Measurements from ENCODE around the gene SLC2A8. TPM values are rescaled to one million over a fixed set of nuclear protein-coding genes. Genes with fewer than 3 reads are reported as not detected.
A peak's percentile ranks its signal among the peaks of the same experiment; 100 is the strongest.

Gene SLC2A8
- polyA plus RNA-seq, 4 donors = 12.3 to 30.0 (median 17.0) TPM

GRCh38 chr9:127424676-127424999, 27.7 kb downstream of the SLC2A8 start:
- DNase-seq (ENCODE audit: low read depth in 4 of 4, low spot score in 3 of 4) = no peak

DNA sequence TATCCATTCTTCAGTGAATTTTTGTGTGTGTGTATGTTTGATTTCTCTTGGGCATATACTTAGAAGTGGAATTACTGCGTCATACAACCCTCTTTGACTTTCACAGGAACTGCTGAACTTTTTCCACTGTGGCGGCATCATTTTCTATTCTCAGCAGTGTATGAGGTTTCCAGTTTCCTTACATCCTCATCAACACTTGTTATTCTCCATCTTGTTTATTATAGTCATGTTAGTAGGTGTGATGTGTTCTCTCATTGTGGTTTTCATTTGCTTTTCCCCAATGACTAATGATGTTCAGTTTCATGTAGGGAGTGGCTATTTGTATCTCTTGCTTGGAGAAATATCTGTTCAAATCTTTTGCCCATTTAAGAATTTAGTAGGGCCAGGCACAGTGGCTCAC, 29.8 kb downstream of the SLC2A8 start:
- DNase-seq (ENCODE audit: low read depth in 4 of 4, low spot score in 3 of 4) = no peak

DNA sequence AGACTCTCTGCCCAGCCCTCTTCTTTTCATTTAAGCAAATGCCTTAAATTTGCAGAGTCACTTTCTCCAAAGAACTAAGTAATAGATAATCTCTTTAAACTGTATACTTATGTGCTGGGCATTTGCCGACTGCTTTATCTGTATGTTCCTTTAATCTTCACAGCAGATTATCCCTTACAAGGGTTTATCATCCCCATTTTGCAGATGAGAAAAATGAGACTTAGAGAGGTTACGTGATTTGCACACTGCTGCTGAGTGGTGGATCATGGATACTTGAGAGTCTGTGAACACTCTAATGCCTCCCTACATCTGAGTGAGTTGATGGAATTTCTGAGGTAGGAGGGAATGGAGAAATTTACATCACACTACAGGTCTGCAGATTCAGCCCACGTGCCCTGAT, 31.4 kb downstream of the SLC2A8 start:
- no peak for DNase-seq (ENCODE audit: low read depth in 4 of 4, low spot score in 3 of 4)

GRCh38 chr9:127430415-127430814, 33.4 kb downstream of the SLC2A8 start:
- no peak for DNase-seq (ENCODE audit: low read depth in 4 of 4, low spot score in 3 of 4)

DNA sequence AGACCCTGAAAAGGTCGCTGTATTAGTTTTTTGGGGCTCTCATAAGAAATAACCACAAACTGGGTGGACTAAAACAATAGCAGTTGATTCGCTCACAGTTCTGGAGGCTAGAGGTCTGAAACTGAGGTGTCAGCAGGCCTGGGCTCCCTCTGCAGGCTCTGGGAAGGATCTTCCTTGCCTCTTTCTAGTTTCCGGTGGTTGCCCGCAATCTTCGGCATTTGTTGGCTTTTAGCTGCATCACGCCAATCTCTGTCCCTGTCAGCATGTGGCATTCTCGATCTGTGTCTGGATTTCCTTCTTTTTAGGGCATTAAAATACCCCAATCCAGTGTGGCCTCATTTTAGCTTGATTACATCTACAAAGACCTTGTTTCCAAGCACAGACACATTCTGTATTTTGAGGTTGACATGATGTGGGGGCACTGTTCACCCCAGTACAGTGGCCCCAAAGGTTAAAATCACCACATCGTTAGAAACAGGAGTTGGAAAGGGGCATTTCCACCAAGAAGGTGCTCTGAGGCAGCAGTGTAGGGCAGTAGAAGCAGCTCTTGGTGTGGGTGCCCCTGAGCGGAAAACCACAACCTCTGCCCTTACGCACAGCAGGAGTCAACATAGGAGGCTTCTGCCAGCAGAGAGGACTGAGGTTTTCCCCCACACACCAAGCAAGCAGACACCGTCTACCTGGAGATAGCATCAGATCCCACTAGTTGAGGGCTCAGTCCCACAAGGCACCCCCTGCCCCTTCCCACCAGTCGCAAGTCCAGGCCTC, 40.7 kb downstream of the SLC2A8 start:
- no peak for DNase-seq (ENCODE audit: low read depth in 4 of 4, low spot score in 3 of 4)

DNA sequence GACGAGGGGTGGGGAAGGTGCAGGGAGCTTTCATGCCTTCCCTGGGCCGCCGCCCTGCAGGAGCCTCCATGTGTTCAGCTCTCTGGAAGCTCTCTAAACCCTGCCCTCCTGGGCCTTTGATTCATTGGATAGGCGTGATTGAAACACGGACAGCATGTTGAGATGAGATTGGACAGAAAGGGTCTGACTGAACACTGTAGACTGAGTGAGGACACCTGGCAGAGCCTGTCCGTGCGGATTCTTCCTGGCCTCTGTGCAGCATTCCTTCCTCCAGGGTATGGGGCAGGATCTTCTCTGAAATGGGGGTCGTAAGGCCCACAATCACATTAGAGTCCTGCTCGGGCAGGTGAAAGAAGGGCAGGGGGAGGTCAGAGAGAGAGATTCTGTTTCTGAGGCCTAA, 41.4 kb downstream of the SLC2A8 start:
- no peak for DNase-seq (ENCODE audit: low read depth in 4 of 4, low spot score in 3 of 4)

DNA sequence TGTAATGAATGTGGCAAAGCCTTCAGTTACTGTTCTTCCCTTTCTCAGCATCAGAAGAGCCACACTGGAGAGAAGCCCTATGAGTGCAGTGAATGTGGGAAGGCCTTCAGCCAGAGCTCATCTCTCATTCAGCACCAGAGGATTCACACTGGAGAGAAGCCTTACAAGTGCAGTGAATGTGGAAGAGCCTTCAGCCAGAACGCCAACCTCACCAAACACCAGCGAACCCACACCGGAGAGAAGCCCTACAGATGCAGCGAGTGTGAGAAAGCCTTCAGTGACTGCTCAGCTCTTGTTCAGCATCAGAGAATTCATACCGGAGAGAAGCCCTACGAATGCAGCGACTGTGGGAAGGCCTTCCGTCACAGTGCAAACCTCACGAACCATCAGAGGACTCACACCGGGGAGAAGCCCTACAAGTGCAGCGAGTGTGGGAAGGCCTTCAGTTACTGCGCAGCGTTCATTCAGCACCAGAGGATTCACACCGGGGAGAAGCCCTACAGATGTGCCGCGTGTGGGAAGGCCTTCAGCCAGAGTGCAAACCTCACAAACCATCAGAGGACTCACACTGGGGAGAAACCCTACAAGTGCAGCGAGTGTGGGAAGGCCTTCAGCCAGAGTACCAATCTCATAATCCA, 47.4 kb downstream of the SLC2A8 start:
- DNase-seq (ENCODE audit: low read depth in 4 of 4, low spot score in 3 of 4) = no peak

DNA sequence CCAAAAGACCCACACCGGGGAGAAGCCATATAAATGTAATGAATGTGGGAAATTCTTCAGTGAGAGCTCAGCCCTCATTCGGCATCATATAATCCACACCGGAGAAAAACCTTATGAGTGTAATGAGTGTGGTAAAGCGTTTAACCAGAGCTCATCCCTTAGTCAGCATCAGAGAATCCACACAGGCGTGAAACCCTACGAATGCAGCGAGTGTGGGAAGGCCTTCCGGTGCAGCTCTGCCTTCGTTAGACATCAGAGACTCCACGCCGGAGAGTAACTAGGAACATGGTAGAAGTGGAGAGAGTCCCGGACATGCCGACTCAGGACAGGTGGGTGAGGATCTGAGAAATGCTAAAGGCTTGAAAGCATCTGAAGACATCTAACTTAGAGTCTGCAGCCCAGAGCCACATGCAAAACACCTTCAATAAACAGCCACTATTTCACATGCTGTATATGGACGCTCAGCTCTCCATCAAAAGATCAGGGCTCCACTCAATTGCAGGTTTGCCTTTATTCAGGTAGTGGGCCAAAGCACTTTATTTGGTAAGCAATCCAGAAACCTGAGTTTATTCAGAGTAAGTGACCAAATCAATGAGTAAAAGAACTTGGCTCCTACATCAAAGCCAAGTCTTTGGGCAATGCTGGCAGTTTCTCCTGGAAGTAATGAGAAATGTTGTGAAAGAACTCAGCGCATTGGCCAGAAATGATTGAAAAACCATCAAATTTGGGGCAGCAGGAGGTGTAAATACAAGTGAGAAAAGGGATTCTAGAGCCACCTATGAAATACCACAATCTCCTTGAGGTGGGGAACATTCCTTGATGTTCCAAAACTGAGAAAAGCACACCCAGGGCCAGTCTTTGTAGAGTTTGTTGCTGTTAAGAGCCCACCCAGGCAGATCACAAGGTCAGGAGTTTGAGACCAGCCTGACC, 48.2 kb downstream of the SLC2A8 start:
- DNase-seq (ENCODE audit: low read depth in 4 of 4, low spot score in 3 of 4) = no peak

DNA sequence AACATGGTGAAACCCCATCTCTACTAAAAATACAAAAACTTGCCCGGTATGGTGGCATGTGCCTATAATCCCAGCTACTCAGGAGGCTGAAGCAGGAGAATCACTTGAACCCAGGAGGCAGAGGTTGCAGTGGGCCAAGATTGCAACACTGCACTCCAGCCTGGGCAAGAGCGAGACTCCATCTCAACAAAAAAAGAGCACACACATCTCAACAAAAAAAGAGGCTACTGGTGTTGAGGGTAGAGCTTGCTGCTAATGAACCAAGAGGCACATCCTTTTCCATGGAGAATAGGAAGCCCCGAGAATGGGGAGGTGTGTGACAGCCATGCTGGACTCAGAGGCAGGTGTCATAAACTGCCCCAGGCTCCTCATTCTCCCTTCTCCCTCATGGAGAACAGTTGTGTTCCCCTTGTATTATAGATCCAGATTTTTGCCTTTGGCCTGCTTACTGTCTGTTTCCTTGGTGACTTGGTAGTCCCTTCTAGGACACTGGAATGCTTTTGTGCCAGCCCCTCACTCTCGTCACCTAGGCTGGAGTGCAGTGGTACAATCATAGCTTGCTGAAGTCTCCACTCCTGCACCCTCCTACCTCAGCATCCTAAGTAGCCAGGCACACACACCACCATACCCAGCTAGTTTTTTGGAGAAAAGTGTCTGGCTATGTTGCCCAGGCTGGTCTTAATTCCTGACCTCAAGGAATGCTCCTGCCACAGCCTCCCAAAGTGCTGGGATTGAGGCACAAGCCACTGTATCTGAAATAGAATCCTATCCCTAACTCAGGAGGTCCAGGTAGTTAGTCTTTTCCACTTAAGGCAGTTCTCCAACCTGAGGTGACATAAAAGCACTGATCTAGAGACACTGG, 49.1 kb downstream of the SLC2A8 start:
- DNase-seq (ENCODE audit: low read depth in 4 of 4, low spot score in 3 of 4) = no peak

DNA sequence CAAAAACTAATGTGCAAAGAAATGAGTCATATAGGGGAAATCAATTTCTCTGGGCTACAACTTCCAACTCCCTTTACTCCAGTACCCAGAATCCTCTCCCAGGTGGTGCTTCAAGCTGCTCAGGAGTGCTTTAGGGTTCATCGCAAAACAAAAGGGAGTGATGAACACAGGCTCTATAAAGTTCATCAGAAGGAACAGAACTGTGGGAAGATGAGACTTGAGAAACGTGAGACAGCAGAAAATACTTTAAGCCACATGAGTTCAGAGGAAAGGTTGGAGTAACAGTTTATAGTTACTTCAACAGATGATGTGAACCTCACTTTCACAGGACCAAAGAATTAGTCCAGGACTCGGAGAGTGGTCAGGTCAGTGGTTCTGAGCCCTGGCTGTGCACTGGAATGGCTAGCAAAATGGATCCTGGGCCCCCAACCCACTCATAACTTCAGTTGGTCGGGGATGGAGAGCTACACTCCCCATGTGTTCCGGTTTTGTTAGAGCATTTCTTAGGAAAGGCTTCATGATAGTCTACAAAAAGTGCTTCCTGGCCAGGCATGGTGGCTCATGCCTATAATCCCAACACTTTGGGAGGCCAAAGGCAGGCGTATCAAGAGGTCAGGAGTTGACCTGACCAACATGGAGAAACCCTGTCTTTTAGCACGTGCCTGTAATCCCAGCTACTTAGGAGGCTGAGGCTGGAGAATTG, 49.9 kb downstream of the SLC2A8 start:
- DNase-seq (ENCODE audit: low read depth in 4 of 4, low spot score in 3 of 4) = no peak

DNA sequence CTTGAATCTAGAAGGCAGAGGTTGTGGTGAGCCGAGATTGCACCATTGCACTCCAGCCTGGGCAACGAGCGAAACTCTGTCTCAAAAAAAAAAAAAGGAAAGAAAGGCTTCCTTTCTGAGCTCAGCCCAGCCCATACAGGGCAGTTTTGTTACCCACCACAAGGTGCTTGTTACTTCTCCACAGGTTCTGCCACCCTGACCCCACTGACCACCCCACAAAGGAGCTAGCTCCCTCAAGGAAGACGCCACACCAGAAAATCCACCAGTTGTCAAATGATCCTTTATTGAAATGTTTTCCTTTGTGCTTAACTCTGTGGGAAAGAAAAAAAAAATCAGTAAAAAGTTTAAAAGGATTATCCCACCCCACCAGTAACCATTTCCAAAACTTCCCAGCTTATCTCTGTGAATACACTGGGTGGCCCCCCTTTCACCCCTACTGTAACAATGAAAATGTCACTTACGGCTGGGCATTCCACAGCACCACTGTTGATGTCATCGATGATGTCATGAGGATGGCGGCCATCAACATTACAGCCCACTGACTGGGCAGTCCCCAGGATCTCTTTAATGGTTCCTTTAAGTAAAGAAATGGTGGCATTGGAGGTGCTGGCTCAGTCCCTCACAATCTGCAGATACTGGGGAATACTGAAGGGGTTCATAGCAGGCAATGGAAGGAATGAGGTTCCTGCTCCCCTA, 50.6 kb downstream of the SLC2A8 start:
- no peak for DNase-seq (ENCODE audit: low read depth in 4 of 4, low spot score in 3 of 4)

DNA sequence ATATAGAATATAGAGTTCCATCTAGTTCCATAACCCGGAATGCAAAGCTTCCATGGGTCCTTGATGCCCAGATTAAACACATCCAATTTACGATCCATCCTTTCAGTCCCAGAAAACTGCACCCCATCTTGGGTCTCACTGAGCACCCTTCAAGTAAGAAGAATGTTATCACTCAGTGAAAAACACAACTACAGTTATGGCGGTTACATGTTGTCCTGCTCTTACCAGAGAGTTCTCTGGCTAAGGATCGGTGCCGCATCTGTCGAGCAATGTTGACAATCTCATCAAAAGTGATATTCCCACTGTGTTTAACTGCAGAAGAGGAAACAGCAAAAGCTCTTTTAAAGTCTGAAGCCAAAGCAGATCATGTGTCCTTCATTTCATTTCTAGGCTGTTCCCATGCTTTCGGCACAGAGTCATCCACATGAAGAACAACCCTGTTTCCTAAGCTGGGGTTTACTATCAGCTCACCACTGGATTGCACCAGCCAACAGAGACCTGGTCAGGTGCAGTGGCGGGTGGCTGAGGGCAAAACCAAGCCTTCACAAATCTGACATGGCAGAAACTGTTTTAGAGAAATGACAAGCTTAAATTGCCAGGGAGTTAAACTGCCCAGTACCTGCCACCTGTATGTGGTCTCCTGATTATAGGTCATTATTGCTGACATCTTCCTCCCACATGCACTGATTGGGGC, 51.3 kb downstream of the SLC2A8 start:
- DNase-seq (ENCODE audit: low read depth in 4 of 4, low spot score in 3 of 4) = no peak

GRCh38 chr9:127449332-127449966, 52.5 kb downstream of the SLC2A8 start:
- DNase-seq (ENCODE audit: low read depth in 4 of 4, low spot score in 3 of 4) = no peak

DNA sequence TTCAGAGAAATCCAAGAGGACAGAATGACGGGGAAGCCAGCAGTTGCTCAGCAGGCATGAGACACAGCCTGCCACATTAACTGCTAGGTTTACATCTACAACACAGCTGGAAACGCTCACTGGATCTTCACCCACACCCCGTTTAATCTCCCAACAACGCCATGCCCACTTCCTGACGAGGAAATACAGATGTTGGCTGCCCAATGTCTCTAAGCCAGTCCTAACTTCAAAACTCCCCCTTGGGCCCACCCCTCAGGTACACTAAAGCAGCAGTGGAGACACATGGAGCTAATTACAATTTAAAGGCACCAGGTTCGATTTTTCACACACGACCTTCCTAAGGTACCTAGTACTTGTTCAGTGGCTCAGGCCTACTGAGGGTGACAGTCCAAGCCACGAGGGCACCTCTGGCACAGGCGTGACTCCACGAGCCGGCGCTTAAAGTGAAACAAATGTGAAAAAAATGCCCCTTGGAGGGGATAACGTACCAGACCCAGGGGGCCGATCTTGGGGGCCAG, 53.3 kb downstream of the SLC2A8 start:
- no peak for DNase-seq (ENCODE audit: low read depth in 4 of 4, low spot score in 3 of 4)

GRCh38 chr9:127450830-127451607, 54.0 kb downstream of the SLC2A8 start, which contains the start of the genes LRSAM1 and RPL12:
Gene LRSAM1 (plus strand): TSS chr9:127451510. CDS start chr9:127454528, 3,018 bp downstream.
Gene RPL12 (minus strand): TSS chr9:127451406. CDS start chr9:127451317, 89 bp downstream.
- DNase-seq (ENCODE audit: low read depth in 4 of 4, low spot score in 3 of 4) = peak; percentile 93 to 95 (median 94)

GRCh38 chr9:127451608-127451857, 54.6 kb downstream of the SLC2A8 start:
- peak in 1 of 4 donors; percentile 42 for DNase-seq (ENCODE audit: low read depth in 4 of 4, low spot score in 3 of 4)

Measured in left renal pelvis (tissue), 4 donors.